Measurements from ENCODE around the gene DCAF7. TPM values are rescaled to one million over a fixed set of nuclear protein-coding genes. Genes with fewer than 3 reads are reported as not detected.

The DCAF7 gene
- total and polyA plus RNA-seq, 11 donors = 9.9 to 61.8 (median 41.2) TPM

DNA sequence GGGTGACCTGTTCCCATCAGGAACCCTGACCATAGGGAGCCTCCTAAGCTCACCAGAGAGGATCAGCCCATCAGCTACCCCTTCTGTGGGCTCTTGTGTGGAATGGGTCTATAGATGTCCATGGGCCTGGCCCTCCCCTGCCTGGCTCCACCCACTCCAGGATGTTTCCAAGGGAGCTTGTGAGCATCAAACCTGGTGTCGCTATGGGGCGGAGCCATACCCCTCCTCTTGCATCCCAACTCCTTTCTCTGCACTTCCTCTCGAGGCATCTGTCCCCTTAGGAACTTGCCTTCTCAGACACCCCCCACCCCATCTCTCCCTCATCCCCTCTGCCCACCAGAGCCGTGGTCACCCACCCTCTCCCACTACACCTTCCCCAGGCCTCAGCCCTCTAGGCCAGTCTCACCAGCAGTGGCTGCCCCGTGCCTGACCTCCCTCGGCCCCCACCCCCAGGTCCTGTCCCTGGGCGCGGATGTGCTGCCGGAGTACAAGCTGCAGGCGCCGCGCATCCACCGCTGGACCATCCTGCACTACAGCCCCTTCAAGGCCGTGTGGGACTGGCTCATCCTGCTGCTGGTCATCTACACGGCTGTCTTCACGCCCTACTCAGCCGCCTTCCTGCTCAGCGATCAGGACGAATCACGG lies 16.7 kb upstream of the DCAF7 start:
- no peaks in the 10 kb centered on the region for H3K9me3 ChIP-seq
- peaks cover 0 to 9% (median 6%) of the 10 kb centered on the region in 12 donors for H3K4me1 ChIP-seq
- WGBS, 4 donors = 80 to 87% (median 82%) methylated on average over 20 of the region's 20 CpGs
- no peak for ATAC-seq
- peaks cover 6 to 24% (median 12%) of the 10 kb centered on the region in 9 donors for H3K27me3 ChIP-seq
- no peak overlapping the region for H3K27ac ChIP-seq
- peak in 1 of 5 donors; percentile 13 for DNase-seq
- H3K36me3 ChIP-seq = no peaks in the 10 kb centered on the region
- H3K4me3 ChIP-seq = no peak overlapping the region
- TF ChIP-seq, protein P1, sequence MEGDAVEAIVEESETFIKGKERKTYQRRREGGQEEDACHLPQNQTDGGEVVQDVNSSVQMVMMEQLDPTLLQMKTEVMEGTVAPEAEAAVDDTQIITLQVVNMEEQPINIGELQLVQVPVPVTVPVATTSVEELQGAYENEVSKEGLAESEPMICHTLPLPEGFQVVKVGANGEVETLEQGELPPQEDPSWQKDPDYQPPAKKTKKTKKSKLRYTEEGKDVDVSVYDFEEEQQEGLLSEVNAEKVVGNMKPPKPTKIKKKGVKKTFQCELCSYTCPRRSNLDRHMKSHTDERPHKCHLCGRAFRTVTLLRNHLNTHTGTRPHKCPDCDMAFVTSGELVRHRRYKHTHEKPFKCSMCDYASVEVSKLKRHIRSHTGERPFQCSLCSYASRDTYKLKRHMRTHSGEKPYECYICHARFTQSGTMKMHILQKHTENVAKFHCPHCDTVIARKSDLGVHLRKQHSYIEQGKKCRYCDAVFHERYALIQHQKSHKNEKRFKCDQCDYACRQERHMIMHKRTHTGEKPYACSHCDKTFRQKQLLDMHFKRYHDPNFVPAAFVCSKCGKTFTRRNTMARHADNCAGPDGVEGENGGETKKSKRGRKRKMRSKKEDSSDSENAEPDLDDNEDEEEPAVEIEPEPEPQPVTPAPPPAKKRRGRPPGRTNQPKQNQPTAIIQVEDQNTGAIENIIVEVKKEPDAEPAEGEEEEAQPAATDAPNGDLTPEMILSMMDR (IDR thresholded peaks at IDR 0.05) = no peak
- no peak for TF ChIP-seq POLR2A (IDR thresholded peaks at IDR 0.05)
- intact Hi-C loops (cut with DNase I) = no loop called here

DNA sequence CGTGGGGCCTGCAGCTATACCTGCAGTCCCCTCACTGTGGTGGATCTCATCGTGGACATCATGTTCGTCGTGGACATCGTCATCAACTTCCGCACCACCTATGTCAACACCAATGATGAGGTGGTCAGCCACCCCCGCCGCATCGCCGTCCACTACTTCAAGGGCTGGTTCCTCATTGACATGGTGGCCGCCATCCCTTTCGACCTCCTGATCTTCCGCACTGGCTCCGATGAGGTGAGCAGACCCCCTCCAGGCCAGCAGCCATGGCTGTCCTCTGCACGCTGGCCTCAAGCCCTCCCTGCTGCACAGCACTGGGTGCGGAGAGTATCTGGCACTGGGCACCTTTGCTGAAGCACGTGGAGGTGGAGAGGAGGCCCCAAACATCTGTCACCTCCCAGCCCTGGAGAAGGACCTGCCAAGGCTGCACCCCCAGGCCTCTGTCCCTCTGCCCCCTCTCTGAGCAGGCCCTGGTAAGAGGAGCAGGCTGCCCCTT lies 16.2 kb upstream of the DCAF7 start:
- WGBS, 4 donors = 91 to 94% (median 93%) methylated on average over 16 to 17 of the region's 17 CpGs
- no peaks in the 10 kb centered on the region for H3K9me3 ChIP-seq

DNA sequence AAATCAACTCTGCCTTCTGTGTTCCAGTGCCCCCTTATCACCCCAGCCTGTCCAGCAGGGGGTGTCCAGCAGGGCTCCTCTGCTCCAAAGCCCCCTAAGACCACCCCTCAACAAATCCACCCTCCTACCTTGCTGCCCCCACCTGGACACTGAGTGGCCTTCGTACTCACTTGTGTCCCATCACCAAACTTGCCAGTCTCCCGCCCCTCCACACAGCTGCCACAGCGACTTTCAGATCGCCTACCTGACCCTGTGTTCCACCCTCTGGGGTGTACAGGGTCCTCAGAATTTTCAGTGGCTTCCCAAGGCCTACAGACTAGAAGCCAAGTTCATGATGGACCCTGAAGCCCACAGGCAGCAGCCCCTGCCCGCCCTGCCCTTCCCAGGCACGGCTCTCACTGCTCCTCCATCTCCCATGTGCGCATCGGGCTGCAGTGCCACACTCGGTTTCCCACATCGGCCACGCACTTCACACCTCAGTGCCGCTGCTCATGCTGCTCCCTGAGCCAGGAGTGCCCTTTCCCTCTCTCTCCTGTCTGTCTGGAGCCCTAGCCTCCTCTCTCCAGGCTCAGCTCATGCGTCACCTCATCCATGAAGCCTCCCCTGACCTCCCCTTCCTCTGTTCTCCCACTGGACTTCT lies 15.3 kb upstream of the DCAF7 start:
- 80 to 89% (median 83%) methylated on average over 13 of the region's 13 CpGs for WGBS, 4 donors
- Histone ChIP-seq H3K27ac (no peak overlapping the region), H3K4me3 (no peak overlapping the region), H3K27me3 (peaks cover 6 to 37% (median 23%) of the 10 kb centered on the region in 9 donors), H3K9me3 (no peaks in the 10 kb centered on the region), H3K36me3 (no peaks in the 10 kb centered on the region), H3K4me1 (peaks cover 0 to 9% (median 6%) of the 10 kb centered on the region in 12 donors)
- DNase-seq (no peak), ATAC-seq (no peak)
- TF ChIP-seq POLR2A (IDR thresholded peaks at IDR 0.05) = no peak
- TF ChIP-seq, protein P1 (IDR thresholded peaks at IDR 0.05) = no peak
- intact Hi-C loops (cut with DNase I) = no loop called here

More for the DNA sequence above, 16.2 kb upstream of the DCAF7 start:
- H3K4me3 ChIP-seq = no peak overlapping the region
- intact Hi-C loops (cut with DNase I) = no loop called here
- ATAC-seq (no peak), DNase-seq (no peak)
- TF ChIP-seq, protein P1 (IDR thresholded peaks at IDR 0.05) = no peak
- TF ChIP-seq POLR2A (IDR thresholded peaks at IDR 0.05) = no peak
- H3K27ac ChIP-seq = no peak overlapping the region
- H3K27me3 ChIP-seq = peaks cover 6 to 29% (median 17%) of the 10 kb centered on the region in 9 donors
- peaks cover 0 to 9% (median 6%) of the 10 kb centered on the region in 12 donors for H3K4me1 ChIP-seq
- H3K36me3 ChIP-seq = no peaks in the 10 kb centered on the region

DNA sequence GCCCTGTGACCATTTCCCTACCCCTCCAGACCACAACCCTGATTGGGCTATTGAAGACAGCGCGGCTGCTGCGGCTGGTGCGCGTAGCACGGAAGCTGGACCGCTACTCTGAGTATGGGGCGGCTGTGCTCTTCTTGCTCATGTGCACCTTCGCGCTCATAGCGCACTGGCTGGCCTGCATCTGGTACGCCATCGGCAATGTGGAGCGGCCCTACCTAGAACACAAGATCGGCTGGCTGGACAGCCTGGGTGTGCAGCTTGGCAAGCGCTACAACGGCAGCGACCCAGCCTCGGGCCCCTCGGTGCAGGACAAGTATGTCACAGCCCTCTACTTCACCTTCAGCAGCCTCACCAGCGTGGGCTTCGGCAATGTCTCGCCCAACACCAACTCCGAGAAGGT lies 14.6 kb upstream of the DCAF7 start:
- Histone ChIP-seq H3K9me3 (no peaks in the 10 kb centered on the region), H3K27ac (no peak overlapping the region), H3K4me1 (peaks cover 0 to 9% (median 6%) of the 10 kb centered on the region in 12 donors), H3K36me3 (no peaks in the 10 kb centered on the region), H3K27me3 (peaks cover 6 to 40% (median 23%) of the 10 kb centered on the region in 9 donors), H3K4me3 (no peak overlapping the region)
- no peak for DNase-seq
- TF ChIP-seq, protein P1 (IDR thresholded peaks at IDR 0.05) = no peak
- no peak for TF ChIP-seq POLR2A (IDR thresholded peaks at IDR 0.05)
- intact Hi-C loops (cut with DNase I) = no loop called here
- ATAC-seq = no peak
- WGBS, 4 donors = 94 to 96% (median 96%) methylated on average over 15 to 24 of the region's 24 CpGs

Measured in heart left ventricle (tissue), 16 donors.